ENCODE measurements around the gene NUPR1.

DNA sequence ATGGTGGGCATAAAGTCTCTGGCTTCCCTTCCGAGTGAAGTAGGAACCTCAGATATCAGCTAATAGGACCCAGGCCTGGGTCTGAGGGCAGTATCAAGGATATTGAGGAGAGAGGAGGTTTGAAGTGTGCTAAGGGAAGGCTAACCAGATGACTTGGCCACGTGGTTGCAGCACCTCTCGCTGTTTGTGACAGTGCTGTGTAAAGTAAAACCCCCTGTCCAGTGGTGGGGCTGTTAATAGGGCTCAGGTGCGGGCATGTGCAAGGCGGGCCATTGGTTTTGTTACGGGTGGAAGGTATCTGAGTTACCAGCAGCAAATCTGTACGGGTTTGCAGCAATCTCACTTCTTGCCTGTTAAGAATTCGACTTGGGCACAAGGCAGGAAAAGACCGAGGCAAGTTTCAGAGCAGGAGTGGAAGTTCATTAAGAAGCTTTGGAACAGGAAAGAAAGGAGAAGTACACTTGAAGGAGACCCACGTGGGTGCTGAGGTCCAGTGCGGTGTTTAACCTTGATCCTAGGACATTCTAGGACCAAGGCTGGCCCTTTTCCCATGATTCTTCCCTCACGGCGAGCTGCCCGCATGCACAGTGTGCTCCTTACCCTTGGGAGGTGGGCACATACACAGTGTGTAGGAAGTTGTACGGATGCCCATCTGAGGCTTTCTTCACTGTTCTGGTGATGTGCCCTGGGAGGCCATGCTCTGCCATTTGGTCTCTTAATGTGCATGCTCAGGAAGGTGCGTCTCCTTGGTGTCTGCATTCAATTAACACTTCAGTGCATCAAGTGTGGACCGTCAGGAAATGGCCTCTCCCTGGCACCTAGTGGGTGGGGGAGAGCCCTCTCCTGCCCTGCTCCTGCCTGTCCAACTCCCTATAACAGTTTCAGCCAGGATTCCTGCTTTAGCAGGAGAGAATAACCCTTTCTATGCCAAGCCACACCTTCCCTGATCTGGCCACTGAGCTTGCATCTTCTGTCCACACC lies 35.3 kb upstream of the NUPR1 start:
- TF ChIP-seq POLR2A (IDR thresholded peaks at IDR 0.05; ENCODE audit: low read depth, low read length) (no peak), POLR2AphosphoS5 (IDR thresholded peaks at IDR 0.05; ENCODE audit: low read depth, low read length) (no peak), TAF1 (IDR thresholded peaks at IDR 0.05; ENCODE audit: low read depth, low read length) (no peak), PAX5 (IDR thresholded peaks at IDR 0.05; ENCODE audit: insufficient read depth, low read length, severe bottlenecking) (no peak)

Data from GM12891 (cell line).